Colonic mucosa (tissue), 4 donors: ENCODE measurements around the gene HDGFL2. TPM values are rescaled to one million over a fixed set of nuclear protein-coding genes. Genes with fewer than 3 reads are reported as not detected.

Experiments used
- DNase-seq: peaks from one replicate; pipeline ENCODE4 v3.0.0-alpha.2; 2020
- H3K27ac ChIP-seq: fragments of 200-600 bp; one replicate; pipeline ENCODE4 v1.8.0; 2021
- H3K27me3 ChIP-seq: fragments of 200-600 bp; one replicate; pipeline ENCODE4 v1.8.0; 2021
- H3K36me3 ChIP-seq: fragments of 200-600 bp; one replicate; pipeline ENCODE4 v1.8.0; 2021
- H3K4me1 ChIP-seq: fragments of 200-600 bp; one replicate; pipeline ENCODE4 v1.8.0; 2021; ENCODE audit warnings: mild to moderate bottlenecking
- H3K4me3 ChIP-seq: fragments of 200-600 bp; one replicate; pipeline ENCODE4 v1.8.0; 2021
- H3K9ac ChIP-seq, 2 donors: one replicate each; pipeline ENCODE4 v1.7.0; 2013; ENCODE audit warnings: control low read depth in 2 of 2, low read depth in 2 of 2, low read length in 2 of 2
- H3K9me3 ChIP-seq: fragments of 200-600 bp; one replicate; pipeline ENCODE4 v1.8.0; 2021
- CTCF ChIP-seq: fragments of 200-600 bp; IDR thresholded peaks from one replicate; pipeline ENCODE4 v1.8.0; 2022; ENCODE audit warnings: antibody characterized with exemption, mild to moderate bottlenecking
- intact Hi-C: fragments of 100-400 bp; cut with DNase I; formaldehyde crosslinking; loops from one replicate; pipeline ENCODE4 v1.14.1; 2022
- total RNA-seq, 2 donors: library from RNA; stranded (reverse); fragmentation: NEBNext Ultra II Directional in 1 of 2; extraction: Animal tissue kit (Norgen Biotek cat#: 25700) in 1 of 2; gene quantifications; one replicate each; pipeline ENCODE4 v1.2.1, GENCODE V29; 2021
- donor health status: healthy.
- donor health status: DM: no; HTN: no; CAD: no.
- donor health status: DM: no; HTN: no; CAD: no.

HDGFL2 gene
- total RNA-seq, 2 donors from 2014 or later: 32.7 to 55.0 TPM

- no peak overlapping the region for H3K4me3 ChIP-seq
- no peak for TF ChIP-seq CTCF
- DNase-seq: no peak
- no peak overlapping the region for H3K9ac ChIP-seq
- H3K4me1 ChIP-seq: no peaks in the 10 kb centered on the region
- intact Hi-C loops: no loop called here
- no peak overlapping the region for H3K27ac ChIP-seq
- no peaks in the 10 kb centered on the region for H3K27me3 ChIP-seq
- H3K9me3 ChIP-seq: no peaks in the 10 kb centered on the region
- H3K36me3 ChIP-seq: no peaks in the 10 kb centered on the region
Measured at GRCh38 chr19:4432918-4433506, 39.1 kb upstream of the HDGFL2 start.

GRCh38 chr19:4434391-4434790 is 37.7 kb upstream of the HDGFL2 start:
- H3K4me1 ChIP-seq: no peaks in the 10 kb centered on the region
- no peak overlapping the region for H3K4me3 ChIP-seq
- no peak overlapping the region for H3K27ac ChIP-seq
- no peaks in the 10 kb centered on the region for H3K9me3 ChIP-seq
- H3K27me3 ChIP-seq: no peaks in the 10 kb centered on the region
- H3K9ac ChIP-seq: no peak overlapping the region
- TF ChIP-seq CTCF: no peak
- DNase-seq: no peak
- intact Hi-C loops: no loop called here
- no peaks in the 10 kb centered on the region for H3K36me3 ChIP-seq

GRCh38 chr19:4436231-4436630 is 35.9 kb upstream of the HDGFL2 start:
- intact Hi-C loops: no loop called here
- no peak overlapping the region for H3K9ac ChIP-seq
- no peak for DNase-seq
- H3K36me3 ChIP-seq: no peaks in the 10 kb centered on the region
- TF ChIP-seq CTCF: no peak
- H3K9me3 ChIP-seq: no peaks in the 10 kb centered on the region
- no peaks in the 10 kb centered on the region for H3K27me3 ChIP-seq
- H3K4me1 ChIP-seq: no peaks in the 10 kb centered on the region
- H3K4me3 ChIP-seq: no peak overlapping the region
- no peak overlapping the region for H3K27ac ChIP-seq

GRCh38 chr19:4437103-4437502 is 35.0 kb upstream of the HDGFL2 start:
- H3K9me3 ChIP-seq: no peaks in the 10 kb centered on the region
- intact Hi-C loops: no loop called here
- H3K9ac ChIP-seq: no peak overlapping the region
- no peaks in the 10 kb centered on the region for H3K4me1 ChIP-seq
- no peaks in the 10 kb centered on the region for H3K36me3 ChIP-seq
- no peaks in the 10 kb centered on the region for H3K27me3 ChIP-seq
- no peak for TF ChIP-seq CTCF
- H3K4me3 ChIP-seq: no peak overlapping the region
- DNase-seq: no peak
- no peak overlapping the region for H3K27ac ChIP-seq

- Histone ChIP-seq H3K27me3 (no peaks in the 10 kb centered on the region), H3K4me3 (no peak overlapping the region), H3K4me1 (no peaks in the 10 kb centered on the region), H3K9me3 (no peaks in the 10 kb centered on the region), H3K27ac (no peak overlapping the region), H3K9ac (no peak overlapping the region), H3K36me3 (no peaks in the 10 kb centered on the region)
- intact Hi-C loops: no loop called here
- TF ChIP-seq CTCF: no peak
- DNase-seq: no peak
Measured at GRCh38 chr19:4439243-4439642, 32.9 kb upstream of the HDGFL2 start.
